Embryonic facial prominence (tissue), 1 donor: Measurements from ENCODE around the gene ARHGEF12.

ENCODE experiments used
- DNase-seq: peaks from one replicate; pipeline ENCODE4 v3.0.0-alpha.2; 2016; ENCODE audit errors: extremely low spot score

The ARHGEF12 gene

GRCh38 chr11:120384476-120384875 is 48.3 kb downstream of the ARHGEF12 start:
- no peak for DNase-seq

- no peak for DNase-seq
Measured at GRCh38 chr11:120385110-120385509, 48.9 kb downstream of the ARHGEF12 start.

DNA sequence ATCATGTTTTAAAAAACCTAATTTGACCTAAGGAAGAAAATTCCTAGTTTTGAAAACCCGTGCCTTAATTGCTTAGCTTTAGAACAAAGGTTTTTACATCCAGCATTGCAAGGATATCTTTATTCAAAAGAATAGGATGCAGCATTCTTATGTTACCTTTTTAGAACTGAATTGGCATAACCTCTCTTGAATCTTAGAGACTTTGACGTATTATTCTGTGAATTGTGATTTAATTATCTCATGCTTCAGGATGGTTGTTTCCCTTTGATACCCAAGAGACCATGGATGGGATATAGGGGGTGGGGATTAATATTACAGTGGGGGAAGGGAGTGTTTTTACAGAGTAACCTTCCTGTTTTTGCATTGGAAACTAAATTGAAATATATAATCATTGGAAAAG is 49.4 kb downstream of the ARHGEF12 start:
- no peak for DNase-seq

GRCh38 chr11:120386318-120386717 is 50.1 kb downstream of the ARHGEF12 start:
- DNase-seq, result no peak

DNA sequence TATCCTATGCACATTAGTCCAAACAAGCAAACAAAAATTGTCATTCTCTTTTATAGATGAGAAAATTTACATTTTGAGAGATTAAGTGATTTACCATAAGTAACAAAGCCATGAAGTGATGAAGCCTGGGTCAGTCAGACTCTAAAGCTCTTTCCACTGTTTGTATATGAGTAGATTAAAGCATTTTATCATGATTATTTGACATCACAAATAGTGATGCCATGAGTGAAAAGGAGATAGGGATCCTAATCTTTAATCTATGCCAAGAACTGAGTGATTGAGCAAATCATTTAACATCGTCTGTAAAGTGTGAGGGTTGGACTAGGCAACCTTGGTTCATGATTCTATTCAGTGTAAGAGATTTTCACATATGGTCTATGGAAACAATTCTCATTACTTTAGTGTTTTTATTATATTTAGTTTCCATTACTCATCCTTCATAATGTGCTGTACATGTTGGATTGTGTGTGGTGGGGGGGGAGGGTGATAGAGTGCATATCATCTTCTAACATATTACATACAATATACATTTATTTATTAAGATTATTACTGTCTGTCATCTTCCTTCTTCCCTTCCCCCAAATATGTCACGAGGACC is 50.7 kb downstream of the ARHGEF12 start:
- DNase-seq, result no peak

DNA sequence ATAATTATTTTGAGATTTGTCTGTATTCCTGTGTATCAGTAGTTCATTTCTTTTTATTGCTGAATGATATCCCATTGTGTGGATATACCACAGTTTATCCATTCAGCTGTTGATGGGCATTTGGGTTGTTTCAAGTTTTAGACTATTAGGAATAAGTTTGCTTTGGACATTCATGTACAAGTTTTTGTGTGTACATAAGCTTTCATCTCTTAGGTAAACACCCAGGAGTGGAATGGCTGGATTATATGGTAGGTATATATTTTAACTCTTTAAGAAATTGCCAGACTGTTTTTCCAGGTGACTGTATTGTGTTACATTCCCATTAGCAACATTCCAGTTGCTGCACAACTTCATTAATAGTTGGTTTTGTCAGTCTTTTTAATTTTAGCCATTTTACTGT is 52.0 kb downstream of the ARHGEF12 start:
- DNase-seq, result no peak

- no peak for DNase-seq
Measured at GRCh38 chr11:120389693-120390584, 53.7 kb downstream of the ARHGEF12 start.

- no peak for DNase-seq
Measured at GRCh38 chr11:120390585-120390922, 54.3 kb downstream of the ARHGEF12 start.

DNA sequence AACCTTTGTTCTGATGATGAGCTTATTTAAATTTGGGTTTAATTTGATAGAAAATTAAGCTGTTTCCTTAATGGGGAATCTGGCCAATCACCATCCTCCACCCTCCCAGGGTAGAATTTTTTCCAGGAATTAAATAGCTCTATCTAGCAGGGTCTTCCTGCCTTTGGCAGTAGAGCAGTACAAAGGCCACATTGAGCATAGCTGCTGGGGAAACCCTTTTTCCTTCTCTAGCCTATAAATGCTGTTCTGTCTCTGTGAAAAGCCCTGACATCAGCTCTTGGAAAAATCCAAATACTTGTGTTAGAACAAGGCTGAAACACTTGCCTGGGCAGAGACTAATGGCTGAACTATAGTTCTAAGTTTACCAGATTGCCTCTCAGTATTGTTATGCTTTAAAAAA is 55.1 kb downstream of the ARHGEF12 start:
- no peak for DNase-seq

DNA sequence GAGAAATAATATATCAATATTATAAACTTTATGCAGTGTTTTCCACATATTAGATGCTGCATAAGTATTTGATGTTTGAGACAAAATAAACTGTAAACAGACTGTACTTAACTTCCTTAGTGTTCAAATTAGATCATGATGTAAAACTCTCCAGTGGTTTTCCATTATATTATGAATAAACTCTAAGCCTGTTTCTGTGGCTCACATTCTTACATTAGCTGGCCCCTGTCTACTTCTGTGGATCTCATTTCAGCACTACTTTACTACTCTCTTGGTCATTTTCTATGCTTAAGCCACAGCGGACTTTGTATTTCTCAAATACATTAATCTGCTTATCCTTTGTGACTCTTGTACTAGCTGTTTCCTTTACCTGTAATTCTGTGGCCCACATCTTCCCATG is 55.6 kb downstream of the ARHGEF12 start:
- DNase-seq, result no peak

DNA sequence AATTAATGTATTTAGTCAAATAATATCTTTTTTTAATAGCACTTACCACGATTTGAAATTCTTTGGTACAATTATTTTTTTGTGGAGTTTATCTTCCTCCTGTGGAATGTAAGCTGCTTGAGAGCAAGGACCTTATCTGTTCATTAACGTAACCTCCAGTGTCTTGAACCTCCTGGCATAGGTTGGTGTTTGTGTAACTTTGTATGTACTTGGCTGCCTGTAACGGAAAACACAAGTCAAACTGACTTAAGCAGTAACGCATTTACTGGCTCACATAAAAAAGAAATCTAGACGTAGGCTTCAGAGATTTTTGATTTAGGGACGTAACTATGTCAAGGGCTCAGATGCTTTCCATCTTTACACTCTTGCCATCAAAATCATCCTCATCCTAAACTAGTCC is 56.1 kb downstream of the ARHGEF12 start:
- DNase-seq, result no peak

- DNase-seq, result no peak
Measured at GRCh38 chr11:120392793-120393192, 56.6 kb downstream of the ARHGEF12 start.

- no peak for DNase-seq
Measured at GRCh38 chr11:120394119-120394518, 57.9 kb downstream of the ARHGEF12 start.

- no peak for DNase-seq
Measured at GRCh38 chr11:120395778-120396177, 59.6 kb downstream of the ARHGEF12 start.

- no peak for DNase-seq
Measured at GRCh38 chr11:120398132-120398531, 61.9 kb downstream of the ARHGEF12 start.

- no peak for DNase-seq
Measured at GRCh38 chr11:120399307-120399706, 63.1 kb downstream of the ARHGEF12 start.

GRCh38 chr11:120400564-120401364 is 64.6 kb downstream of the ARHGEF12 start:
- DNase-seq, result no peak

DNA sequence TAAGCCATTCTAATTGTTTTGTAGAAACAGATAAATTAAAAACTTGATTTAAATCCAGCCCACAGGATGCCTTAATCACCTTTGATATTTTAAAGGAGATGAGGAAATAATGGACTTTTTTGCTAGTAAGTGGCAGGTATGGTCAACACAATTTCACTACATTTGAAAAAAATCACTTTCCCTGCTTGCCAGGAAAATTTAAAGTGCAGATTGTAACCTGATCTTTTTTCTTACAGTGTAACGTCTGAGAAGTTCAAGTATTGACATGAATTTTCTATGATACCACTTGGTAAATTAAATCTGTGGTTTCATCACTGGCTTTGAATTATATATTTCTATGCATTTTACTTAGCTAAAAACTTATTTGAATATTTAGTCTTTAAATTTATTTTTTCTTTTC is 65.3 kb downstream of the ARHGEF12 start:
- no peak for DNase-seq

DNA sequence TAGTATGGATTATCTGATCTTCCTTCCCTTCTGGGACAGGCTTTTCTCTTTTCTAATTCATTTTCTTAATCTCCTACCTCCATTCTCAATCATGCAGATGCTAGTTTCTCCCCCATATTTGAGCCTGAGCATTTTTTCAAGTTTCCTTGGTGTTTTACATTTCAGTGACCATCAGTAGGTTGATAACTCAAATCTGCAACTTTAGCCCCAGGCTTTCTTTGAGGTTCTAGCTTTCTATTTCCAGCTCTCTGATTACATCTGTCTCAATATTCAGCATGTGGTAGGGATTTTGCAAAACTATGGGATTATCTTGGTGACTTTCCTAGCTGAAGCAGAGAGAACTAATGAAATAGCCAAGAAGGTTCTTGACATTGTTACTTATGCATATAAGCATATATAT is 67.8 kb downstream of the ARHGEF12 start:
- no peak for DNase-seq

- DNase-seq, result no peak
Measured at GRCh38 chr11:120404495-120404894, 68.3 kb downstream of the ARHGEF12 start.

DNA sequence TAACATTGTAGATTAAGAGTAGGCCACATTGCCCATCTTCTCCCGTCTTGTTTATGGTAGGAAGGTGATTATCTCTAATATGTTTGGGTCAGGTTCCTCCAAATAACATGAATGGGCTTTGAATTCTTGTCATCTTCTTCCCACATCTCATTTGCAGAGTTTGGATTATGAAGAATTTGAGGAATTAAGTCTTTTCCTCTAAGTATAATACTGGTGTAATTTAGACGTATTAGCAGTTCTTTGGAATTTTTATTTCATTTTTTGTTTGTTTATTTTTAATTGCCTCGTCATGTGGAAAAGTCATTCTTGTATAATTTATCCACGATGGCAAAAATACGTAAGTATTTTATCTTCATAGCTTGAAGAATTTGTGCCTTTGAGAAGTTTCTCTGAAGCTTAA is 73.4 kb downstream of the ARHGEF12 start:
- DNase-seq, result no peak

DNA sequence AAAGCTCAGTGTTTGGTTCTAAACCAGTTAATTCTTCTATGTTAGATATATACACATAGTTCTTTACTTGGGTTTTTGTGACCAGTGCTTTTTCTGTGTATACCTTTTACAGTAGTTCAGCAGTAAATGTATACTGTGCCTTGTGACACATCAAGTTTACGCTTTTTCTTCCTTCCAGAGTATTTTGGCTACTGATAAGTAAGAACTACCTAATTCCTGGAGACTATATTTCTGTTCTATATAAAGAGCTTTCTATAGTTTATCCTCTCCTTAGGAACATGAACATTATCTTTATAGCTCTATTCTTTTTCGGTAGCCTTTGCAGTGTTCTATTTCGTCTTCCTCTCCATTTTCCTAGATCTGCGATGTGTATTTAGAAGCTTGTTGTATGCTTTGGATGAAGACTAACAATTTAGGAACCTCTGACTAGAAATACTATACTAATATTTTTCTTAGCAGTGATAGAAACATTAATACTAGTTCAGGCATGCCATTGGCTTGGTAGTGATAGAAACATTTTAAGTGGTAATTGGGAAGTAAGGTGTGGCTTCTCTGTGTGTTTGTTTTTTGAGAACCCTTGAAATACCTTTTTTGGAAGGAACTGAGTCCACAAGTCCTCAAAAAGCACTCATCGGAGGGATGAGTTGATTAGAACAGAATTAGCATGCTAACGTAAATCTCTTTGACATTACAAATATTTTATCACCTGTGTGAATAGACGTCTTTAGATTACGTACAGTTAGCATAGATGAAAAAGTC is 74.6 kb downstream of the ARHGEF12 start:
- no peak for DNase-seq
